SU-DHL-6 (cell line): Measurements from ENCODE around the gene SKAP2.
"Not testable (repeated sequence)": the region's sequence is repeated elsewhere in the genome, so short reads cannot be mapped to it uniquely, and the experiment has no call there.

Source experiments
- H2AFZ ChIP-seq: fragments of 200-600 bp; sonication (generic); 2 replicates; pipeline ENCODE4 v1.6.1; 2014; ENCODE audit warnings: low read depth, mild to moderate bottlenecking, moderate library complexity, mixed read lengths, antibody characterized with exemption, low read length; ENCODE audit not compliant: severe bottlenecking
- H3F3A ChIP-seq: fragments of 200-600 bp; shearing (Covaris generic); 2 replicates; pipeline ENCODE4 v1.6.0; 2016; ENCODE audit warnings: antibody characterized with exemption, mild to moderate bottlenecking; ENCODE audit not compliant: insufficient read depth
- H3K27ac ChIP-seq: fragments of 200-600 bp; sonication (generic); 2 replicates; pipeline ENCODE4 v1.5.1; 2016; ENCODE audit warnings: low read depth, mild to moderate bottlenecking, low read length, moderate library complexity, mixed read lengths
- H3K27me3 ChIP-seq: fragments of 200-600 bp; sonication (generic), shearing (Covaris generic); 2 replicates; pipeline ENCODE4 v1.6.0; 2014; ENCODE audit warnings: mild to moderate bottlenecking, low read length
- H3K36me3 ChIP-seq: fragments of 200-600 bp; sonication (generic); 2 replicates; pipeline ENCODE4 v1.6.1; 2014; ENCODE audit warnings: mild to moderate bottlenecking, low read length, mixed read lengths
- H3K4me2 ChIP-seq: fragments of 300-600, 200-600 bp; shearing (Covaris generic), sonication (generic); 2 replicates; pipeline ENCODE4 v1.6.0; 2014; ENCODE audit warnings: low read length, low read depth, mild to moderate bottlenecking; ENCODE audit not compliant: poor library complexity, severe bottlenecking
- H3K4me3 ChIP-seq: fragments of 200-600 bp; sonication (generic); 2 replicates; pipeline ENCODE4 v1.5.1; 2014; ENCODE audit warnings: antibody characterized with exemption, low read length, mild to moderate bottlenecking, mixed read lengths; ENCODE audit not compliant: insufficient read depth, poor library complexity, severe bottlenecking
- H3K79me2 ChIP-seq: fragments of 200-600 bp; sonication (generic); 2 replicates; pipeline ENCODE4 v1.6.1; 2014; ENCODE audit warnings: mild to moderate bottlenecking, low read length, moderate library complexity; ENCODE audit not compliant: insufficient read depth
- H3K9ac ChIP-seq: fragments of 200-600 bp; sonication (generic); 2 replicates; pipeline ENCODE4 v1.7.0; 2014; ENCODE audit warnings: mild to moderate bottlenecking, low read length
- H3K9me2 ChIP-seq: fragments of 200-600 bp; sonication (generic); replicated peaks from 2 replicates; pipeline ENCODE4 v1.6.1; 2014; ENCODE audit warnings: low read length; ENCODE audit not compliant: insufficient read depth
- H3K9me3 ChIP-seq: fragments of 200-600 bp; sonication (generic); 2 replicates; pipeline ENCODE4 v1.6.1; 2014; ENCODE audit warnings: low read length, mixed read lengths; ENCODE audit not compliant: insufficient read depth
- H4K20me1 ChIP-seq: fragments of 200-600 bp; sonication (generic); 2 replicates; pipeline ENCODE4 v1.6.1; 2014; ENCODE audit warnings: low read depth, mild to moderate bottlenecking, antibody characterized with exemption, low read length, moderate library complexity, mixed read lengths
- CTCF ChIP-seq: fragments of 200-600 bp; sonication (generic); IDR thresholded peaks from one replicate; pipeline ENCODE4 v1.5.1; 2017; ENCODE audit warnings: antibody characterized with exemption, mild to moderate bottlenecking, low read length, moderate library complexity; ENCODE audit not compliant: insufficient read depth, poor library complexity, severe bottlenecking
- EZH2phosphoT487 ChIP-seq: fragments of 200-600 bp; sonication (generic), shearing (Covaris generic); conservative IDR thresholded peaks from 2 replicates; pipeline ENCODE4 v1.6.1; 2018; ENCODE audit warnings: mild to moderate bottlenecking, antibody characterized with exemption, low read length, moderate library complexity, mixed read lengths

The SKAP2 gene

GRCh38 chr7:26841003-26841739, 23.2 kb downstream of the SKAP2 start:
- Histone ChIP-seq H3K4me2 (no peak overlapping the region), H2AFZ (no peak overlapping the region), H3K9me2 (no peaks in the 10 kb centered on the region), H3K9ac (no peak overlapping the region), H3K79me2 (0 out of 2 replicates have a peak, but pooled peaks cover 3% of the 10 kb centered on the region), H3F3A (peaks cover 9% of the 10 kb centered on the region; the same call in 1 of the 2 replicates), H3K4me3 (no peak overlapping the region), H3K27me3 (no peaks in the 10 kb centered on the region), H4K20me1 (no peaks in the 10 kb centered on the region; the same call in none of the 2 replicates), H3K27ac (no peak overlapping the region), H3K36me3 (peaks cover 44% of the 10 kb centered on the region), H3K9me3 (no peaks in the 10 kb centered on the region)
- TF ChIP-seq EZH2phosphoT487 (no peak), CTCF (no peak)

GRCh38 chr7:26836793-26837192, 27.6 kb downstream of the SKAP2 start:
- not testable (repeated sequence) for H3K27ac ChIP-seq, H3K27me3 ChIP-seq, H3K9me2 ChIP-seq, H3K4me2 ChIP-seq, H3K9me3 ChIP-seq, H2AFZ ChIP-seq, H3K4me3 ChIP-seq, H3K79me2 ChIP-seq, H3K9ac ChIP-seq, H4K20me1 ChIP-seq, H3F3A ChIP-seq
- H3K36me3 ChIP-seq: peaks cover 27% of the 10 kb centered on the region

GRCh38 chr7:26815426-26815825, 49.0 kb downstream of the SKAP2 start:
- Histone ChIP-seq H3K27ac (no peak overlapping the region), H3K9me2 (no peaks in the 10 kb centered on the region), H3K79me2 (peaks cover 4% of the 10 kb centered on the region), H3K9ac (no peak overlapping the region), H3K27me3 (no peaks in the 10 kb centered on the region), H4K20me1 (peaks cover 3% of the 10 kb centered on the region; the same call in 1 of the 2 replicates), H3K4me2 (no peak overlapping the region), H3K4me3 (no peak overlapping the region), H3K9me3 (no peaks in the 10 kb centered on the region), H3K36me3 (peaks cover 5% of the 10 kb centered on the region; the same call in 1 of the 2 replicates), H3F3A (no peaks in the 10 kb centered on the region), H2AFZ (no peak overlapping the region)
- TF ChIP-seq EZH2phosphoT487 (no peak), CTCF (no peak)

- Histone ChIP-seq H3K4me3 (no peak overlapping the region), H3K9me2 (no peaks in the 10 kb centered on the region), H3K36me3 (peaks cover 5% of the 10 kb centered on the region; the same call in 1 of the 2 replicates), H3K9ac (no peak overlapping the region), H3K9me3 (no peaks in the 10 kb centered on the region), H3K4me2 (no peak overlapping the region), H3K27me3 (no peaks in the 10 kb centered on the region), H3K27ac (no peak overlapping the region), H3K79me2 (peaks cover 4% of the 10 kb centered on the region), H3F3A (no peaks in the 10 kb centered on the region), H4K20me1 (peaks cover 3% of the 10 kb centered on the region; the same call in 1 of the 2 replicates), H2AFZ (no peak overlapping the region)
- no peak for TF ChIP-seq CTCF
- TF ChIP-seq EZH2phosphoT487: no peak
Measured at GRCh38 chr7:26813432-26813831, 51.0 kb downstream of the SKAP2 start.
